Heart left ventricle (tissue), 13 donors: ENCODE results near the gene PIP5K1A.

Experiments
- CTCF ChIP-seq, 12 donors: fragments of 200-600 bp; sonication (generic) in 4 of 12; IDR thresholded peaks; one replicate each; pipeline versions ENCODE4 v1.5.0 to v1.8.0; 2018 to 2022; ENCODE audit warnings: antibody characterized with exemption in 12 of 12, mild to moderate bottlenecking in 5 of 12
- POLR2A ChIP-seq, 2 donors: fragments of 450-650 bp; IDR thresholded peaks; one replicate each; pipeline ENCODE4 v1.6.1; 2017; ENCODE audit warnings: antibody characterized with exemption in 2 of 2, mild to moderate bottlenecking in 2 of 2, moderate library complexity in 2 of 2
- donor health status: ischemic (EF 13 %, LVEDD 7.1; RV severe dilation, severe dysfunction).
- donor health status: DM: no; HTN: yes; CAD: no.
- donor health status: DM: no; HTN: no; CAD: no.
- donor health status: ischemic (EF 25% LVEDD 6.9; RV normal size, moderate dysfunction).
- donor health status: ischemic (EF 25% LVEDD 5.7; RV mildly dilated, moderate dysfunction).
- donor health status: ischemic (EF 35%, LVEDD 5.7; RV mildly dilated, moderate dysfunction).
- donor health status: nonischemic (EF 11% LVEDD 7.7; RV severe dilation, severe dysfunction).
- donor health status: DM: yes; HTN: yes; CAD: no.
- donor health status: PGD.
- donor health status: ischemic (EF 29% LVEDD 5.4; RV normal size, mild dysfunction).
- donor health status: nonischemic (EF 23%, LVEDD 6.1; RV moderate dilation, normal function).

DNA sequence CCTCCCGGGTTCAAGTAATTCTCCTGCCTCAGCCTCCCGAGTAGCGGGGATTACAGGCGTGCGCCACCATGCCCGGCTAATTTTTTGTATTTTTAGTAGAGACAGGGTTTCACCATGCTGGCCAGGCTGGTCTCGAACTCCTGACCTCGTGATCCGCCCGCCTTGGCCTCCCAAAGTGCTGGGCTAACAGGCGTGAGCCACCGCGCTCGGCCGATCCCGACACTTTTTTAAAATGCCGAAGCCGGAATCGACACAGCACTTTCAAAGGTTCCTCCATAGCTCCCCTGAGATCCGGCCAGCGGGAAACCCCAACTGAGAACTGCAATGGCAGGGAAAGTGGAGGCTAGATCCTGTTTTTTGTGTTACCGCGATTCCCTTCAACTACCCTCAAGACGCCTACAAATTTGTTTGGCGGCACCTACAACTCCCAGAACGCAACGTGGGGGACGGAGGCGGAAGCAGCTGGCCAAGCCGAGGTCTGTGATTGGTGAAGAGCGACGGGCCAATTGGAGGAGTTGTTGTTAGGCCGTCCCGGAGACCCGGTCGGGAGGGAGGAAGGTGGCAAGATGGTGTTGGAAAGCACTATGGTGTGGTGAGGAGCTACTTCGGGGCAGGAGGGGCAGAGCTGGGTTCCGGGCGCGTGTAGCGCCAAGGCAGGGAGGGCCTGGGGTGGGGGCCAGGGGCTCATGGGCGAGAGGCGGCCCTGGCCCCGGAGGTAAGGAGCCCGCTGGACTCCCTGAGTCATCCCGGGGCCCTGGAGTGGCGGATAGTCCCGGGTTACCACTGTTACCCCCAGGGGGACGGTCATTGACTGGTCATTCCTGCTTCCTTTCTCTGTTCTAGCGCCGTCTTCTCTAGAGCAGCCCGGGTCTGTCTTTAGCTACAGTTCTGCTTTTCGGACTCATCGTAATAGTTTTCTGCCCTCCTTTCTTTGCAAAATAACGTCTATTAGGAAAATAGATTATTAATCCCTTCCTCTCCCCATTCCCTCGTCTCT is 56.2 kb downstream of the PIP5K1A start, which contains the start of gene PSMD4:
- TF ChIP-seq CTCF (IDR thresholded peaks at IDR 0.05) (no peak), POLR2A (IDR thresholded peaks at IDR 0.05) (peak in 1 of 2 donors; percentile 86)
